NCI-H748 (cell line): ENCODE measurements around the gene CHST6.
"Not testable (repeated sequence)": the region's sequence is repeated elsewhere in the genome, so short reads cannot be mapped to it uniquely, and the experiment has no call there.

Experiments used
- DNase-seq: peaks from one replicate; lab custom pipeline; 2025; ENCODE audit not compliant: unreplicated experiment; lab: John Stamatoyannopoulos, UW

The CHST6 gene

DNA sequence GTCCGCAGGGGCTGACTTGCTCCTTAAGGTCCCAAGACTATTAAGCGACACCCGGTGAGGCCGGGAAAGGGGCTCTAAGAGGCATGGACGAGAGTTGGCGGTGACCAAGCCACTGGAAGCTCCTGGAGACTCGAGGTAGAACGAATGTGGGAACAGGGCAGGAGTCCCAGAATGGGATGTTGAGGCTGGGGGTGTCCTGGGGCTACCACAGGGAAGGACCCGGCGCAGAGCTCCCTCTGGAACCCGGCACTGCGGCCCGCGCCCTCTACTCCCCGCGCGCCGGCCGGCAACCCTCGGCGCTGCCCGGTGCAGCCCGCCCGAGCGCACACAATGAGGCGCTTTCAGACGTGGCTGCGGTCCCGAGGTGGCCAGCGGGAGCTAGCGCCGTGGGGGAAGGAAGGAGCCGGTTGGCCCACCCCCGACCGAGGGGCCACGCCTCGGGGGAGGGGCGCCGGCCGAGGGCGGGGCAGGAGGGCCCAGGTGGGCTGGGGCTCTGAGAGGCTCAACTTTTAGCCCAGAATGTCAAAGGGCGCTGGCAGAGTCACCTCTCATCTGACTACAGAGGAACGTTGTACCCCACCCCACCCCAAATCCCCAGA is at the start of gene CHST6:
TSS of gene CHST6 (minus strand) at position 366 of the 599 bp plus-strand sequence. CDS start 15,613 bp downstream, outside the sequence.
- peak; percentile 60 for DNase-seq

- not testable (repeated sequence) for DNase-seq
Measured at GRCh38 chr16:75542462-75542861, 47.2 kb upstream of the CHST6 start.

- no peak for DNase-seq
Measured at GRCh38 chr16:75541236-75541635, 46.0 kb upstream of the CHST6 start.

DNA sequence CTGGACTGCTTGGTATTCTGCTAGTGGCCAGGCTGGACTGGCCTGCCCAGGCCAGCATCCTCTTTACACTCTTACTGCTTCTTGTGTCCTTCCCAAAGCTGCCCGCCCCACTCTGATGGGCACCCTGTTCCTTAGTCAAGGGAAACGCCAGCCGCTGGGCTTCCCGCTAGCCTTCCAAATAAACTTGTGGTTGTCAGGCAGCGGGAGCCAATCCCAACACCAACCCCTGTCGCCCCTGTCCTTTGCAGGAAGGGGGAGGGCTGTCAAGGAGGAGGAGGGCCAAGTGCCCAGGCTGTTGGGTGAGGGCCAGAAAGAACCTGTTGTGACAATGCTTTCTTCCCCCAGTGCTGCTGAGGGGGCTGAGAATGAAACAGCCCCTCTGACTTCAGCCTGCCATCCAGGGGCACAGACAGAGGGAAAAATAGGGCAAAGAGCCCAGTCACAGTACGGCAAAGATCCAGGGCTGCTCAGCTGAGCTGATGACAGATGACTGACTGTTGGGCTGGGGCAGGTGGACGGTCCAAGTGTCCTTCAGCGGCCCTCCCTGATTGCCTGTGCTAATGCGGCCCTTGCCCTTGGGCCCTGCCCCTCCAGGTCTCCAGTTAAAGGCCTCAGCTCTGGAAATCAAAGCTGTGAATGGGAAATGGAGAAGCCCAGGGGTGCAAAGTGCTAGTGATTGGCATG is 43.8 kb upstream of the CHST6 start:
- DNase-seq = not testable (repeated sequence)

GRCh38 chr16:75537776-75538175 is 42.5 kb upstream of the CHST6 start:
- DNase-seq = no peak

DNA sequence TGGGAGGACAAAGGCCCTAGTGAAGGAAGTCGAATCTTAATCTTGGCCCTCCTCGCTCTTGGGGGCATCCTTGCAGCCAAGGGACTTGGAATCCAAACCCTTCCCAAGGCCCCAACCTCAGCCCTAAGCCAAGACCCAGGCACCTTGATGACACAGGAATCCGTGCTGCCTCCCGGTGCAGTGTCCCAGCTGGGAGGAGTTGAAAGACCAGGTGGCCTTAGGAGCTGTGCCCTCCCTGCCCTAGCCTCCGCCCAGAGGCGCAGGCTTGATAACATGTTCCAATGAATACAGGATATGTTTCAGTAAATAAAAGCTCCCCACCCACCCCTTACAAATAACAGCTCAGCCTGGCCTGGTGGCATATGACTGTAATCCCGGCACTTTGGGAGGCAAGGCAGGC is 40.7 kb upstream of the CHST6 start, which contains the start of gene CHST5:
TSS of gene CHST5 (minus strand) at position 208 of the 400 bp plus-strand sequence. CDS start 5,724 bp downstream, outside the sequence.
- DNase-seq = no peak

- DNase-seq = no peak
Measured at GRCh38 chr16:75535211-75535843, 40.1 kb upstream of the CHST6 start.

DNA sequence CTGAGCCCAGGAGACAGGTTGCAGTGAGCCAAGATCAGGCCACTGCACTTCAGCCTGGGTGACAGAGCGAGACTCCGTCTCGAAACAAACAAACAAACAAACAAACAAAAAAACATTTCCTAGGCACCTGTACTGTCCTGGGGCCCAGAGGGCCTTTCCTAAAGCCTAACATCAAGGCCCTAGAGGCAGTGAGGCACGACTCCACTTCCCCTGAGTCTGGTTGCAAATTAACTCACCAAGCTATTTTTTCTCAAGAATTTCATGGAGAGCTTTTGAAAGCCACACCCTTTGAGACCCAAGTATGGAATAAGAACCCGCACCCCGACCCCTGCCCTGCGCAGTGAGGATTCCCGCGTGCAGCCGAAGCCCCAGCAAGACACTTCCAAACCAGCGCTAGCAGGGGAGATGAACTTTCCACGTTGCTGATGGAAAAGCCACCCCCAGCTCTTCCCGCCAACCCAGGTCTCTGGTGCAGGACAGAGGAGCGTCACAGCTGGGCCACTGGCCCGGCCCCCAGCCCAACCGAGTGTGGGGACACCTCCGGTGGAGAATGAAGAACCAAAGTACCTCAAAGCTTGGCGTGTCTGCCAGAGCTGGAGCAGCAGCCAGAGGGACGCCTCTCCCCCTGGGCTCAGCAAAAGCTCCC is 39.4 kb upstream of the CHST6 start:
- no peak for DNase-seq

DNA sequence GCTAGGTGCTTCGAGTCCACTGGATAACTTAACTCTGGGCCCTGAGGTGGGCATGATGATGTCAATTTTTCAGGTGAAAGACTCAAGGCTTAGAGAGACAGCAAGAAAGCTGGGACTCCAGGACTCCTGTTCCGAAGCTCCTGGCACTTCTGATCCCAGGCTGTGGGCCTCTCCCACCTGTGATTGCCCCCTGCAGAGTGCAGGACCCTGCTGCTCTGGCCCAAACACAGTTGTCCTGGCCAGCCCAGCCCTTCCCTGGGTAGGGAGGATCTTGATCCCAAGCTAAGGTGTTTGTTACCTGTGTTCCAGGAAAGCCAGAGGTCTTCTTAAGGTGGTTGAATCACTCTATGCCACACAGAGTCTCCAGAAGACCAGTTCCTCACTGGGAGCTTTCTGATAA is 37.5 kb upstream of the CHST6 start:
- DNase-seq = no peak

DNA sequence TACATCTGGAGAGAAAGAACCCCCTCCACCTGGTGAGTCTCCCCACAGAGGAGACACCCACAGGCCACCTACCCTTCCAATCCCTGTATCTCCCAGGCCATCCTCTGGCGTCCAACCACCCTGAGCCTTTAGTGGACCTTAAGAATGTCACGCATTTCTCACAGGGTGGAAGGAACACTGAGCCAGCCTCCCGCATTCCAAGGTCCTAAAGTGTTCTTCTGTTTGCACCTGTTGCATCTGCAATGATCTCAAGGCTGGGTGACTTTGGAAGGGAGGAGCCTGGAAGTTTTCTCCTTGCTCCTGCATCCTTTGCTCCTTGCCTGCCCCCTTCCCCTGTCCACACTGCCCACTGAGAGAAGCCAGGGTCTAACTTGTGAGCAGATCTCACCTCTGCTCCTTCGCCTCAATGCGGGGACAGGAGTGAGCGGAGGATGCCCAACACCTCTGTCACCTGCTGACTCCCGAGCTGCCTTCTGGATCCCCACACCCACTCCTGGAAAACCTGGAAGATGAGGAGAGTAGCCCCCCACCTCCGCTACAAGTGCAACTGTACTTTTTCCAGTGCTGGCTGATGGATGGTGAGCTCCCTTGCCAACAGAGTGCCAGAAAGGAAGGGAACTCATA is 37.0 kb upstream of the CHST6 start:
- no peak for DNase-seq

- DNase-seq = no peak
Measured at GRCh38 chr16:75529959-75530358, 34.7 kb upstream of the CHST6 start.

DNA sequence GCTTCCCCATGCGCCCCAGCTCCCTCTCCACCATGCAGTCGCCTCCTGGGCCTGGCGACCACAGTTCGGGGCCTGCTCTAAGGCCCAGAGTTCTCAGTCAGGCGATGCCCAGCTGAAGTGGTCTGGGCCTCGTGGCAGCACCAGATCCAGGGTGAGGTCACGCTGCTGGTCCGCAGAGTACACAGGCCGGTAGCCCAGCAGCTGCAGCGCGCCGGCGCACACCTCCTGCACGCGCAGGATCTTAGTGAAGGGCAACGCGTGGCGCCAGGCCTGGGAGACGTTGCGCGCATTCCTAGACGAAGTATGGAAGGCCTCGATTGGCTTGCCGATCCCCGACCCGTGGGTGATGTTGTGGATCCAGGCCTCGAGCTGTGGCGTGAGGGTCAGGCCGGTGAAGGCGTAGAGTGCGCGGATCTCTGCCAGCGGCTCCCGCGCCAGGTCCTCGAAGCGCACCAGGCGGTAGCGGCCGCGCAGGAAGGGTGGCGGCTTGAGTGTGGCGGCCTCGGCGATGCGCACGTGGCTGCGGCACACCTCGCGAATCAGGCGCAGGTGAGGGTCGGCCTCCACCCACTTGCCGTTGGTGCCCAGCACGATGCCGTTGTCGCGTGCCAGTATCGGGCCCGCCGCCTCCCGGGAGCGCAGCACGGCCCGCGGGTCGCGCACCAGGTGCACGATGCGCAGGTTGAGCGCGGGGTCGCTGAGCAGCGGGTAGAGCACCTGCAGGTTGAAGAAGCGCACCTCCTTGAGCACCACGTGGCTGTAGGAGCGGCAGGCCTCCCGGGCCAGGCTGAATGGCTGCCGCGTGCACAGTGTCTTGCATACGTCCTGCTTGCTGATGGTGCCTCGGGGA is 34.0 kb upstream of the CHST6 start:
- no peak for DNase-seq

- no peak for DNase-seq
Measured at GRCh38 chr16:75527825-75528299, 32.6 kb upstream of the CHST6 start.

DNA sequence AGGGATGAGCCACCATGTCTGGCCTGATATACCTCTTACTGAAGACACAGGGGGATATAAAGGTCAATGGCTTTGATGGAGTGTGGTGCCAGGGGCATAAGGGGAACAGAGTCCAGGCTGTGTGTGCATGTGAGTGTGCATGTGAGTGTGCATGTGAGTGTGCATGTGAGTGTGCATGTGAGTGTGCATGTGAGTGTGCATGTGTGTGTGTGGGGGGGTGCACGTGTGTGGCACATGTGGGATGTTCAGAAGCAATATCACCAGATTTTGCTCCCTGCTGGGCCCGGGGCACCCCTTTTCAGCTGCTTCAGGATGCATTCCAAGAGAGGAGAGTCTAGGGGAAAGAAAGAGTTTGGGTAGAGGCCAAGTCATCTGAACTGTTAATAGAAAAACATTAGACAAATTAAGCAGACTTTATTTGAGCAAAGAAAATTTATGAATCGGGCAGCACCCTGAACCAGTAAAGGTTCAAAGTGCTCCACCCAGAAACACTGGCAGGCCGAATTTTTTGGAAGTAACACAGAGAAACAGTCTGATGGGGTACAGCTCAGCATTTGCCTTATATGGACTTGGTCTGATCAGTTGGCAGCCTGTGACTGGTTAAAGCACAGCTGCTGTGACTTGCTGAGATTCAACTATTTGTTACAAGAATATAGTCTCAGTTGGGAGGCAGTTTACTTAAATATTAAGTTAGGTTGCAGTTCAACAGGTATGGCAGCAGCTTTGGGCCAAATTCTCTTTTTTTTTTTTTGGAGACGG is 31.0 kb upstream of the CHST6 start:
- no peak for DNase-seq

- DNase-seq = no peak
Measured at GRCh38 chr16:75519175-75519574, 23.9 kb upstream of the CHST6 start.

DNA sequence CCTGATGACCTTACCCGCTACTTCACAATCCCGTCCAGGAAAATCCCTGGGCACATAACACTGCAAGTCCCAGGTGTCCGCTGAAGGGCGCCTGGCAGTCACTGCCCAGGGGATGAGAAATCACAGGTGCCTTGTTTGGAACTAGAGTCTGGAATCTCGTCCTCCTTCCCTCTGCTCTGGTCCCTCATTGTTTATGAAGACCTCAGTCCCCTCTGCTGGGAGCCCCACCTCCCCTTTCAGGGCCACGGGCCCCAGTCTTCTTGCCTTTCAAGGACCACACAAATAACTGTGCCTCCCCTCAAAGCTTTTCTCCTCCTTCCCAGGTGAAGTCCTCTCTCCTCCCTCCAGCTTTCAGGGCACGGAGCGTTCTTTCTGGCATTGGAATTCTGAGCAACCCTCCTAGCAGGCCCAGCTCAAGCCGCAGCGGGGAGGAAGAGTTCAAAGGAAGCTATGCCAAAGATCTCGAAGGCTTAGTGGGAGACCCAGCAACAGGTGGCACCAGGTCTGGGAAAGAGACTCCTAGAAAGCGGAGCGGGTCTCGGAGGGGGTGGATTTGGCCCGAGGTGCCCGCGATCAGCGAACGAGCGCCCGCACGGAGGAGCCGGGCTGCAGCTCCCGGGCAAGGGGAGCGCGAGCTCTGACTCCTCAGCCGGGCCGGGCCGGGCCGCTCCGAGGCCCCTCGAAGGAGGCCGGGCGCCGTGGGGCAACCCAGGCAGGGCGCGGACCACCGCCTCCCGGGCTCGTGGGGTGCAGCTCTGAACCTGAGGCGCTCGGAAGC is 21.1 kb upstream of the CHST6 start:
- DNase-seq = peak; percentile 28

- no peak for DNase-seq
Measured at GRCh38 chr16:75514296-75514695, 19.1 kb upstream of the CHST6 start.

DNA sequence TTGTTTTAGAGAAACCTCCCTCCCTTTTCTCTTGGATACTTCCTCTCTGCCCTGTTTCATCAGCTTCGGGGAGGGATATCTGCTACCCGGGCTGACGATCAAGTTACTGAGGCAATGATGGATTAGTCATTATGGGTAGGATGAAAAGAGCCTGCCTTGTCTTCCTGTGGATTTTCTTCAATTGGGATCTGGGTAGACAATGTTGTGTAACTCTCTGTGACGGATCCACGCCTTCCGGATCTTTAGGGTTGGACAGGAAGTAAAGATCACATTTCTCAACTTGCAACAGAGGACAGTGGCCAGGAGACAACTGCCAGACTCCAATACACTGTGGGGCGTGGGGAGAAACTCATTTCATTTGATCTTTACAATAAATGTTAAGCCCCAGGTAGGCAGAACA is 11.3 kb upstream of the CHST6 start:
- no peak for DNase-seq

DNA sequence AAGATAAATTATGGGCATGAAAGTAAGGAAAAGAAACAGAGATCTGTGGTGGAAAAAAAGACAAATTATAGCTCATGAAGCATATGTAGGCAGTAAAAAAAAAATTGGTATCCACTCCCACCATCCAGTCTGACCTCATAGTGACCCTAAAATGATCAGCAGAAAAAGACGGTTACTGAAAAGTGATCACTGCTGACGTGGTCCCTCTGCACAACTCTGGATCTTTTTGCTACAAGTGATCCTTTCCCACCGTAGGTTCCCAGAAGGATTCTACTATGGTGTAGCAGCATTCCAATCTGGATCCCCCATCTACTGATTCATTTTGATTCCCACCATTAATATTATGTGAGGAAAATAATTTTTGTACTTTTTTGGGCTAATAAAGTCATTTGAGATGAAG is 10.9 kb upstream of the CHST6 start:
- no peak for DNase-seq
